K562 (cell line): ENCODE data around the gene PLPP4. TPM values are rescaled to one million over a fixed set of nuclear protein-coding genes. Genes with fewer than 3 reads are reported as not detected.

Experiments
- ATAC-seq: fragments of 200-7000 bp; cut with Tn5 transposase; 3 replicates; pipeline ENCODE4 v1.9.1; 2020; ENCODE audit warnings: moderate library complexity
- BruUV-seq: library from RNA; stranded (reverse); fragments of 400-500 nt; replicated peaks from 2 replicates; lab custom pipeline; 2021; lab: Mats Ljungman, UMichigan
- CTCF ChIA-PET: fragments of 300-600 bp; formaldehyde crosslinking; extraction: SDS; loops from one replicate; lab custom pipeline; 2021; ENCODE audit warnings: low intra/inter-chr PET ratio; lab: Yijun Ruan, JAX
- POLR2A ChIA-PET: fragments of 300-600, 350-650 bp; sonication (Branson Sonifier 250); formaldehyde crosslinking; extraction: SDS; loops from one replicate; lab custom pipeline; 2021; ENCODE audit warnings: antibody characterized with exemption, inconsistent platforms; lab: Yijun Ruan, JAX
- DNase-seq, 4 experiments: peaks; one replicate each; pipeline versions ENCODE4 v3.0.0 to v3.0.0-alpha.2; 2011 to 2018; ENCODE audit warnings: low spot score in 3 of 4, mixed read lengths in 3 of 4; ENCODE audit errors: extremely low read depth in 1 of 4
- FAIRE-seq: peaks from 2 replicates; lab custom pipeline; 2011; peaks lifted over from hg19 to GRCh38; lab: Jason Lieb, UNC
- H2AFZ ChIP-seq: 2 replicates; pipeline ENCODE4 v1.6.0; 2011; ENCODE audit warnings: low read depth, low read length, control low read depth, inconsistent platforms
- H3K27ac ChIP-seq: fragments of 200-600 bp; 3 replicates; pipeline ENCODE4 v1.8.0; 2011; ENCODE audit warnings: low read depth, mild to moderate bottlenecking, control low read depth, inconsistent platforms, low read length, moderate library complexity, mixed read lengths; ENCODE audit errors: extremely low read depth
- H3K27me3 ChIP-seq, 2 experiments: fragments of 300-600 bp in 1 of 2; 2 replicates in 1 of 2; 3 replicates in 1 of 2; pipeline versions ENCODE4 v1.6.0 to v1.8.0; 2011; ENCODE audit warnings: inconsistent platforms in 2 of 2, low read length in 2 of 2, mild to moderate bottlenecking in 1 of 2, mixed read lengths in 1 of 2, moderate library complexity in 1 of 2; ENCODE audit not compliant: control insufficient read depth in 2 of 2, insufficient read depth in 2 of 2
- H3K36me3 ChIP-seq: fragments of 300-600 bp; 3 replicates; pipeline ENCODE4 v1.8.0; 2011; ENCODE audit warnings: mild to moderate bottlenecking, low read length, inconsistent platforms; ENCODE audit not compliant: control insufficient read depth, insufficient read depth
- H3K4me1 ChIP-seq, 2 experiments: fragments of 200-600 bp in 1 of 2; replicated peaks in 1 of 2; 2 replicates in 1 of 2; 3 replicates in 1 of 2; pipeline versions ENCODE4 v1.5.1 to v1.8.0; 2011; ENCODE audit warnings: inconsistent platforms in 2 of 2, low read length in 2 of 2, mild to moderate bottlenecking in 1 of 2, mixed read lengths in 1 of 2, moderate library complexity in 1 of 2; ENCODE audit not compliant: control insufficient read depth in 2 of 2, insufficient read depth in 2 of 2
- H3K4me2 ChIP-seq: 2 replicates; pipeline ENCODE4 v1.6.1; 2011; ENCODE audit warnings: low read length, control low read depth, inconsistent platforms, mixed read lengths; ENCODE audit not compliant: insufficient read depth
- H3K4me3 ChIP-seq: fragments of 200-600 bp; sonication (generic), shearing (Covaris generic); 2 replicates; pipeline ENCODE4 v1.5.1; 2016; ENCODE audit warnings: control low read depth, inconsistent platforms
- H3K79me2 ChIP-seq: fragments of 200-600 bp; 3 replicates; pipeline ENCODE4 v1.8.0; 2011; ENCODE audit warnings: low read length, inconsistent platforms; ENCODE audit not compliant: control insufficient read depth, insufficient read depth
- H3K9ac ChIP-seq, 2 experiments: 2 replicates each; pipeline versions ENCODE4 v1.6.0 to v1.6.1; 2011; ENCODE audit warnings: low read depth in 2 of 2, low read length in 2 of 2, control low read depth in 1 of 2, inconsistent platforms in 1 of 2, mild to moderate bottlenecking in 1 of 2, mixed read lengths in 1 of 2; ENCODE audit not compliant: insufficient read depth in 1 of 2
- H3K9me1 ChIP-seq: one replicate; pipeline ENCODE4 v1.6.0; 2011; ENCODE audit warnings: inconsistent platforms, mild to moderate bottlenecking, low read length, moderate library complexity; ENCODE audit not compliant: control insufficient read depth, insufficient read depth
- H3K9me3 ChIP-seq: replicated peaks from 2 replicates; pipeline ENCODE4 v1.5.1; 2011; ENCODE audit warnings: low read depth, low read length, inconsistent platforms; ENCODE audit not compliant: control insufficient read depth, insufficient read depth
- H4K20me1 ChIP-seq: replicated peaks from 2 replicates; pipeline ENCODE4 v1.6.1; 2011; ENCODE audit warnings: low read length, inconsistent platforms, mixed read lengths; ENCODE audit not compliant: control insufficient read depth, insufficient read depth
- CEBPG ChIP-seq, 3 experiments: fragments of 200-800 bp in 1 of 3; sonication (Bioruptor generic) in 1 of 3; sonication (generic) in 1 of 3; formaldehyde crosslinking in 1 of 3; IDR thresholded peaks in 2 of 3; conservative IDR thresholded peaks in 1 of 3; 2 replicates each; pipeline versions ENCODE4 v1.6.1 to v1.8.0; 2016 to 2022; ENCODE audit warnings: missing compliant biosample characterization in 2 of 3, missing genetic modification characterization in 2 of 3, mild to moderate bottlenecking in 1 of 3, missing genetic modification reagents in 1 of 3
- DEAF1 ChIP-seq: fragments of 450-650 bp; formaldehyde crosslinking; IDR thresholded peaks from 2 replicates; pipeline ENCODE4 v1.4.0; 2020; ENCODE audit warnings: mild to moderate bottlenecking, moderate library complexity
- FOXA3 ChIP-seq, 2 experiments: fragments of 450-650 bp in 1 of 2; sonication (generic) in 1 of 2; formaldehyde crosslinking; IDR thresholded peaks in 1 of 2; conservative IDR thresholded peaks in 1 of 2; 2 replicates each; pipeline versions ENCODE4 v1.4.0 to v1.8.0; 2020 to 2022; ENCODE audit warnings: mild to moderate bottlenecking in 2 of 2, missing genetic modification reagents in 1 of 2
- GATAD2A ChIP-seq: fragments of 450-650 bp; IDR thresholded peaks from 2 replicates; pipeline ENCODE4 v1.6.1; 2017
- MAFF ChIP-seq: IDR thresholded peaks from 2 replicates; pipeline ENCODE4 v1.6.1; 2012; ENCODE audit warnings: low read length, improper control_type of control experiment
- NFE2 ChIP-seq: IDR thresholded peaks from 2 replicates; pipeline ENCODE4 v1.6.1; 2014; ENCODE audit warnings: antibody characterized with exemption, low read depth
- PURB ChIP-seq: sonication (generic); formaldehyde crosslinking; IDR thresholded peaks from 2 replicates; pipeline ENCODE4 v1.9.0; 2021; ENCODE audit warnings: low read depth, mild to moderate bottlenecking, missing genetic modification reagents
- RBM25 ChIP-seq: fragments of 200-400 bp; formaldehyde crosslinking; IDR thresholded peaks from 2 replicates; pipeline ENCODE4 v1.6.1; 2018; ENCODE audit warnings: low read length, low read depth, moderate library complexity; ENCODE audit not compliant: severe bottlenecking
- RFX1 ChIP-seq: fragments of 450-650 bp; IDR thresholded peaks from 2 replicates; pipeline ENCODE4 v1.6.1; 2016; ENCODE audit warnings: mild to moderate bottlenecking, moderate library complexity
- SMC3 ChIP-seq: conservative IDR thresholded peaks from 2 replicates; pipeline ENCODE4 v1.6.1; 2011; ENCODE audit warnings: low read depth, low read length, improper control_type of control experiment; ENCODE audit not compliant: insufficient read depth
- TCF15 ChIP-seq: fragments of 250-450 bp; sonication (Bioruptor Pico); IDR thresholded peaks from 2 replicates; pipeline ENCODE4 v1.8.0; 2022; ENCODE audit warnings: moderate library complexity, mild to moderate bottlenecking, inconsistent platforms
- TRIM24 ChIP-seq, 2 experiments: fragments of 450-650 bp; IDR thresholded peaks; 2 replicates each; pipeline ENCODE4 v1.6.1; 2016
- TRIM28 ChIP-seq: fragments of 450-650 bp; IDR thresholded peaks from 2 replicates; pipeline ENCODE4 v1.6.1; 2017
- ZNF282 ChIP-seq: sonication (generic); formaldehyde crosslinking; IDR thresholded peaks from 2 replicates; pipeline ENCODE4 v1.8.1; 2023; ENCODE audit warnings: missing genetic modification reagents
- ZNF586 ChIP-seq: fragments of 450-650 bp; formaldehyde crosslinking; conservative IDR thresholded peaks from 2 replicates; pipeline ENCODE4 v1.4.0; 2020; ENCODE audit warnings: mild to moderate bottlenecking, moderate library complexity
- ZNF764 ChIP-seq: fragments of 250-450 bp; sonication (Bioruptor Pico); IDR thresholded peaks from 2 replicates; pipeline ENCODE4 v1.4.0; 2020; ENCODE audit warnings: low read depth, mild to moderate bottlenecking, moderate library complexity
- WGBS: fragments of 100-300 bp; shearing (Covaris generic); methylation state at CpG from one replicate; pipeline ENCODE4 v1.1.6; 2016; ENCODE audit warnings: low coverage, mixed read lengths; ENCODE audit not compliant: insufficient coverage; ENCODE audit errors: missing lambda C conversion rate; 5-methylcytosine and 5-hydroxymethylcytosine counted together
- in situ Hi-C: fragments of 300-500 bp; cut with MboI; formaldehyde crosslinking; loops from 4 replicates; pipeline ENCODE4 v1.15.0; 2018; ENCODE audit warnings: inconsistent platforms, mixed read lengths
- intact Hi-C: fragments of 100-400 bp; cut with micrococcal nuclease; formaldehyde crosslinking; loops from 2 replicates; pipeline ENCODE4 v1.14.2; 2022
- polyA plus RNA-seq, 8 experiments: library from polyadenylated mRNA; depleted of rRNA in 4 of 8; stranded (reverse) in 5 of 8; unstranded in 3 of 8; fragments of >200 nt; fragmentation: Nextera tagmentation in 2 of 8; fragmentation: Illumina TruSeq in 1 of 8; extraction: Ambion mirVana in 2 of 8; extraction: Trizol in 1 of 8; gene quantifications; 2 replicates each; pipeline versions ENCODE4 v1.2.1 to v1.2.3, GENCODE V29; 2011 to 2014; ENCODE audit warnings: inconsistent platforms in 1 of 8, missing spikeins in 1 of 8
- total RNA-seq, 7 experiments: library from RNA; depleted of rRNA in 6 of 7; stranded (reverse); fragments of >200 nt in 6 of 7; fragmentation: Illumina TruSeq in 2 of 7; extraction: Trizol in 2 of 7; gene quantifications; 2 replicates each; pipeline versions ENCODE4 v1.2.1 to v1.2.3, GENCODE V29; 2011 to 2021; ENCODE audit warnings: low replicate concordance in 1 of 7

PLPP4 gene
- total and polyA plus RNA-seq, 9 of the 15 experiments (the other 6 are each of a cell fraction or from before 2014, with no cell fraction given): 0.08 TPM; not detected in 8

GRCh38 chr10:120483651-120484301 is 26.7 kb downstream of the PLPP4 start:
- intact Hi-C loops: no loop called here
- Histone ChIP-seq H4K20me1 (no peaks in the 10 kb centered on the region; the same call in 1 of the 2 replicates), H3K79me2 (no peaks in the 10 kb centered on the region), H3K9me3 (no peaks in the 10 kb centered on the region), H3K4me2 (no peak overlapping the region), H3K4me3 (no peak overlapping the region), H3K27me3 (no peaks in the 10 kb centered on the region)
- WGBS: 0% methylated on average over 2 of the region's 2 CpGs
- ATAC-seq (no peak), FAIRE-seq (no peak)
- CTCF ChIA-PET: no interaction called here
- BruUV-seq: no TSS peak
- no peak for TF ChIP-seq ZNF586
- TF ChIP-seq PURB (CRISPR knock-in tag): no peak
- TF ChIP-seq GATAD2A: no peak
- no peak for TF ChIP-seq TRIM28
- TF ChIP-seq, all 486 proteins: peak for 0
- Histone ChIP-seq H3K27ac (no peak overlapping the region), H2AFZ (no peak overlapping the region), H3K9ac (no peak overlapping the region), H3K4me1 (no peaks in the 10 kb centered on the region), H3K36me3 (no peaks in the 10 kb centered on the region), H3K9me1 (no peaks in the 10 kb centered on the region)
- in situ Hi-C loops: no loop called here
- POLR2A ChIA-PET: no interaction called here
- DNase-seq: no peak

- H3K79me2 ChIP-seq: no peaks in the 10 kb centered on the region
- FAIRE-seq (no peak), DNase-seq (no peak), ATAC-seq (no peak)
- CTCF ChIA-PET: no interaction called here
- POLR2A ChIA-PET: no interaction called here
- no peaks in the 10 kb centered on the region for H3K27me3 ChIP-seq
- no peak for TF ChIP-seq FOXA3 (CRISPR knock-in tag; conservative IDR thresholded peaks at IDR 0.05 in 1 of 2, IDR thresholded peaks at IDR 0.05 in 1 of 2)
- TF ChIP-seq CEBPG (CRISPR knock-in tag; IDR thresholded peaks at IDR 0.05): no peak
- TF ChIP-seq CEBPG (tag; conservative IDR thresholded peaks at IDR 0.05 in 1 of 2, IDR thresholded peaks at IDR 0.05 in 1 of 2): no peak
- TF ChIP-seq ZNF282 (CRISPR knock-in tag): no peak
- TF ChIP-seq TRIM24 (IDR thresholded peaks at IDR 0.05): no peak
- no peak for TF ChIP-seq RFX1
- no peak for TF ChIP-seq ZNF764
- TF ChIP-seq TCF15 (CRISPR knock-in tag): no peak
- no peak for TF ChIP-seq RBM25
- TF ChIP-seq DEAF1 (CRISPR knock-in tag): no peak
- no peak for TF ChIP-seq MAFF
- no peak for TF ChIP-seq NFE2
- TF ChIP-seq SMC3: no peak
- H2AFZ ChIP-seq: no peak overlapping the region
- H3K4me2 ChIP-seq: no peak overlapping the region
- intact Hi-C loops: no loop called here
- no peak overlapping the region for H3K27ac ChIP-seq
- BruUV-seq: no TSS peak
- H3K9ac ChIP-seq: no peak overlapping the region
- WGBS: 4% methylated on average over 8 of the region's 8 CpGs
- H3K36me3 ChIP-seq: no peaks in the 10 kb centered on the region
- in situ Hi-C loops: no loop called here
- H4K20me1 ChIP-seq: no peaks in the 10 kb centered on the region; the same call in 1 of the 2 replicates
- H3K9me3 ChIP-seq: no peaks in the 10 kb centered on the region
- H3K4me3 ChIP-seq: no peak overlapping the region
- no peaks in the 10 kb centered on the region for H3K9me1 ChIP-seq
- H3K4me1 ChIP-seq: no peaks in the 10 kb centered on the region
Observed at GRCh38 chr10:120485946-120486345, 28.9 kb downstream of the PLPP4 start.
